Measurements from ENCODE around the gene VPS39.
"Not testable (repeated sequence)": the region's sequence is repeated elsewhere in the genome, so short reads cannot be mapped to it uniquely, and the experiment has no call there.

Gene VPS39, protein sequence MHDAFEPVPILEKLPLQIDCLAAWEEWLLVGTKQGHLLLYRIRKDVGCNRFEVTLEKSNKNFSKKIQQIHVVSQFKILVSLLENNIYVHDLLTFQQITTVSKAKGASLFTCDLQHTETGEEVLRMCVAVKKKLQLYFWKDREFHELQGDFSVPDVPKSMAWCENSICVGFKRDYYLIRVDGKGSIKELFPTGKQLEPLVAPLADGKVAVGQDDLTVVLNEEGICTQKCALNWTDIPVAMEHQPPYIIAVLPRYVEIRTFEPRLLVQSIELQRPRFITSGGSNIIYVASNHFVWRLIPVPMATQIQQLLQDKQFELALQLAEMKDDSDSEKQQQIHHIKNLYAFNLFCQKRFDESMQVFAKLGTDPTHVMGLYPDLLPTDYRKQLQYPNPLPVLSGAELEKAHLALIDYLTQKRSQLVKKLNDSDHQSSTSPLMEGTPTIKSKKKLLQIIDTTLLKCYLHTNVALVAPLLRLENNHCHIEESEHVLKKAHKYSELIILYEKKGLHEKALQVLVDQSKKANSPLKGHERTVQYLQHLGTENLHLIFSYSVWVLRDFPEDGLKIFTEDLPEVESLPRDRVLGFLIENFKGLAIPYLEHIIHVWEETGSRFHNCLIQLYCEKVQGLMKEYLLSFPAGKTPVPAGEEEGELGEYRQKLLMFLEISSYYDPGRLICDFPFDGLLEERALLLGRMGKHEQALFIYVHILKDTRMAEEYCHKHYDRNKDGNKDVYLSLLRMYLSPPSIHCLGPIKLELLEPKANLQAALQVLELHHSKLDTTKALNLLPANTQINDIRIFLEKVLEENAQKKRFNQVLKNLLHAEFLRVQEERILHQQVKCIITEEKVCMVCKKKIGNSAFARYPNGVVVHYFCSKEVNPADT

GRCh38 chr15:42207674-42208579 lies at the start of gene VPS39:
Gene VPS39 (minus strand): TSS chr15:42208304. CDS start chr15:42208153, 151 bp downstream.
- peak; percentile 95 for DNase-seq

DNA sequence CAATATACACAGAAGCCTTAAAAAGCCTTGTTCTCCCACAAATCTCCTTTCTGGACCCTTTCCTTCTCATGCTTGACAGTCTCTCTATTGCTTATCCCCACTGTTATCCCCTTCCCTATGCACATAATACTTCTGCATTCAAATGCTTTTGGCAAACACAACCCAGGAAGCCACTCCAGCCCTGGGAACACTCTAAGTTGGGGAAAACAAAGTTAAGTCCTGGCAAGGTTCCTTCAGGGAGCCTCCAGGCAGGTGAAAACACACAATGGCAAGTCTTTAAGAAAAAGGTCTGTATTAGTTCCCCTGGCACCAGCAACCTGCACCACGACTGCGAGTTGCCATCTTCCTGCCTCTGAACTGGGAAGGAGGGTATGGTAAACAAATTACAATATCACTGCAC lies 45.2 kb upstream of the VPS39 start:
- no peak for DNase-seq

DNA sequence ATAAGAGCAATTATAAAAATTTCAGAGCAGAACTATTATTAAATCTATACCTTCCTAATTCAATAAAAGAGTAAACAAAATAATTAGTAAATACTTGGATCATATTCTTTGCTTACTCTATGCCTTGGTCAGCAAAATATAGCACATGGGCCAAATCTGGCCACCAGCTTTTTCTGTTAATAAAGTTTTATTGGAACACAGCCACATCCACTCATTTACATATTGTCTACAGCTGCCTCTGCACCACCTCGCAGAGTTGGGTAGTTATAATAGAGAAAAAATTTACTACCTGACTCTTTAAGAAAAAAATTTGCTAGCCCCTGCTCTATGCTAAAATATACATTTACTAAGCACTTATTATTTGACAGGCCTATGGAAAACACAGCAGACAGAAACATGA lies 32.7 kb upstream of the VPS39 start:
- no peak for DNase-seq

GRCh38 chr15:42239528-42240182 lies 31.6 kb upstream of the VPS39 start:
- DNase-seq = no peak

DNA sequence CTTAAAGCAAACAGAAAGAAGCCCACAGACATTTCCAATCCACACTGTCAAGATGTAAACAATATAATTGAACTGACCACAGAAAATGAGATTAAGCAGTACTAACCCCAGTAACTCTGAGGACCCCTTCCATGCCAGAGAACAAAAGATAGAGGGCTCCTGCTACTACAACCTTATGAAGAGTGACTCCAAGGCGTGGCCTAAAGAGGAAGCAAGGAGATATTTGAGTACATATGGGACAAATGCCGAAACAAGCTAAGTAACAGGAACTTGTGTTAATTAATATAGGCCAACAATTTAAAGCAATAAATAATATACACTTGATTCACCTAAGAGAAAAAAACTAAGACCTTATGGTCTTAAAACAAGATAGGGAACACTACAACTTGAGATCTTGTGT lies 25.0 kb upstream of the VPS39 start:
- no peak for DNase-seq

GRCh38 chr15:42232606-42233005 lies 24.5 kb upstream of the VPS39 start:
- no peak for DNase-seq

DNA sequence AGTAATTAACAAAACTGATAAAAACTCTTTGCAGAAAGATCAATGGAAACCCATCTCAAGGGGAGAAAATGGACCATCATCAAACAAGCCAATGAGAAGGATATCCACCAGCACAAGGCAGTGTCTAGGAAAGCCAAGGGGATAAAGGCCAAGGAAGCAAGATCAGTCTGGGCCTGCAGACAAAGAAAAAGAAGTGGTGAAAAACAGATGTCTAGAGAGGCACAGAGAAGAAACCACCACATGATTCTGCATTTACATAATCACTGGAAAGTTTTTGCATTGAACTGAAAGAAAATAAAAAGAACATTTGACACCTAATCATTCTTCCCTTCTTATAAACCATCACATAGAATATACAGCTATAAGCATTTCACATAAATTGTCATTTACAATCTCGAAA lies 23.0 kb upstream of the VPS39 start:
- DNase-seq = no peak

- not testable (repeated sequence) for DNase-seq
Measured at GRCh38 chr15:42228981-42229380, 20.9 kb upstream of the VPS39 start.

DNA sequence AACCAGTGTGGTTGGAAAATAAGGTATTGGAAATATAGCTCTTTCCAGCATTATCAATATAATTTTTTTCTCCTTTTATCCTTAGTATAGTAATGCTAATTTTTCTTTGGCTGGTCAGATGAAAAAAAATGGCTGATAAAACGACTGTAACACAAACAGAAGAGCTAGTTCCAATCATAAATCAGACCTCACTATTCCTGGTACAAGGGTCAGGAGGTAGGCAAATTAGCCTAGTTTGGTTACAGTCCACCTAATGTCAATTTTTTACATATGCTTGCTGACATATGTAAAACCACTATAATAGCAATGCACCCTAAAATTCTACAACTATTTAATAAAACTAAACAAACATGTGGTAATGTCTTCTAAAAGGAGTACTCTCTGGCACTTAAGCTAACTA lies 19.9 kb upstream of the VPS39 start:
- DNase-seq = no peak

GRCh38 chr15:42226648-42227047 lies 18.5 kb upstream of the VPS39 start:
- no peak for DNase-seq

GRCh38 chr15:42220216-42220615 lies 12.1 kb upstream of the VPS39 start:
- DNase-seq = no peak

DNA sequence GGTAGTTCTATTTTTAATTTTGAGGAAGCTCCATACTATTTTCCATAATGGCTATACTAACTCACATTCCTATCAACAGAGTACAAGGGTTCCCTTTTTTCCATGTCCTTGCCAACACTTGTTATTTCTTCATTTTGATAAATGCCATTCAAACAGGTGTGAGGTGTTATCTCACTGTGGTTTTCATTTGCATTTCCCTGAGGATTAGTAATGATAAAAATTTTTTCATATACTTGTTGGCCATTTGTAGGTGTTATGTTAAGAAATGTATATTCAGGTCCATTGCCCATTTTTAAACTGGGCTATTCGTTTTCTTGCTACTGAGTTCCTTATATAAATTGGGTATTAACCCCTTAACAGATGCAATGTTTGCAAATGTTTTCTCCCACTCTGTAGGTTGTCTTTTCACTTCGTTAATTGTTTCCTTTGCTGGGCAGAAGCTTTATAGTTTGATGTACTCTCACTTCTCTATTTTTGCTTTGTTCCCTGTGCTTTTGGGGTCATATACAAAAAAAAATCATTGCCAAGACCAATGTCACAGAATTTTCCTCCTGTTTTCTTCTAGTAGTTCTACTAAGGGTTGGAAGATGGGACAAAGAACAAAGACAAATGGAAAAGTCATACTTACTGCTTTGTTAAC lies 11.0 kb upstream of the VPS39 start:
- no peak for DNase-seq

- no peak for DNase-seq
Measured at GRCh38 chr15:42217568-42217967, 9.5 kb upstream of the VPS39 start.

- no peak for DNase-seq
Measured at GRCh38 chr15:42215913-42216829, 8.1 kb upstream of the VPS39 start.

- no peak for DNase-seq
Measured at GRCh38 chr15:42214600-42214999, 6.5 kb upstream of the VPS39 start.

GRCh38 chr15:42213511-42213910 lies 5.4 kb upstream of the VPS39 start:
- DNase-seq = no peak

DNA sequence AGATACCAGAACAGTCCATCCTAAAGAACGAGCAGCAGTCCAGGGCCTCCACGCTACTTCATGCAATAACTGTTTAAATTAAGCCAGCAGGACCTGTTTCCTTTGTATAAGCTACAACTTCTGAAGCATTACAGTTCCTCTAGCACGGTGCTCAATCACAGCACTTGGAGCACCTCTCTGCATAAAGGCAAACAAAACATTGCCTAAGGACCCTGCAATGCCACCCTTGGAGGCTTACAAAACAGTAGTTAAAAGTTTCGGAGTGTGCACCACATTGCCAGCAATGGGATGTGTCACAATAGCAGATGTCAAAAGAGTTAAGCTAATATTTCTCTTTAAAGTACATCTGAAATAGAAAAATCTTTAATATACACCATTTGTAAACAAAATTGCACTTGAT lies 2.6 kb upstream of the VPS39 start:
- no peak for DNase-seq

- DNase-seq = no peak
Measured at GRCh38 chr15:42206406-42206805, 1.7 kb downstream of the VPS39 start.

GRCh38 chr15:42203891-42204290 lies 4.2 kb downstream of the VPS39 start:
- DNase-seq = no peak

DNA sequence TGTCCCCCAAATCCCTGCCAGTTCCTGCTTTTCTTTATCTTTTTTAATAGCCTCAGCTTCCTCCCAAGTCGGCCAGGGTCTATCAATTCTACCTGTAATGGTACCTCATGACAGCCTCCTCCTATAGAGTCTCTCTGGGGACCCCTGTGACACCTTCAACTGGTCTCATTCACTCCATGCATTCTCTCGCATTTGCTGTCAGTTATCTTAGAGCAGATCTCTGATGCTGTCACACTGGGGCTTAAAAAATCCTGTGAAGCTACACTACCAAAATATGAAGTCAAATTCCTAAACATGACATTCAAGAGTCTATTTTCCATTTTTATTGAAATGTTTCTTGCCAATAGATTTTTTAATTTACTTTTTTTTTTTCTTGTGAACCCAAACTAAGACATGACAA lies 5.5 kb downstream of the VPS39 start:
- no peak for DNase-seq

GRCh38 chr15:42201801-42202200 lies 6.3 kb downstream of the VPS39 start:
- no peak for DNase-seq

Measured in femur (tissue), 1 donor.